HG03558 (cell line): Measurements from ENCODE around the gene ENGASE.

Experiments
- ATAC-seq: cut with Tn5 transposase; IDR thresholded peaks from one replicate; pipeline ENCODE4 v1.9.1; 2021; ENCODE audit warnings: moderate number of reproducible peaks; ENCODE audit not compliant: unreplicated experiment; ENCODE audit errors: extremely low read depth

ENGASE gene

GRCh38 chr17:79130536-79131273 is 56.1 kb downstream of the ENGASE start:
- no peak for ATAC-seq

- no peak for ATAC-seq
Observed at GRCh38 chr17:79131274-79131635, 56.6 kb downstream of the ENGASE start.

- no peak for ATAC-seq
Observed at GRCh38 chr17:79131701-79132100, 57.1 kb downstream of the ENGASE start.

- no peak for ATAC-seq
Observed at GRCh38 chr17:79132271-79133064, 57.8 kb downstream of the ENGASE start.

GRCh38 chr17:79133214-79133613 is 58.6 kb downstream of the ENGASE start:
- no peak for ATAC-seq

- ATAC-seq, result no peak
Observed at GRCh38 chr17:79133985-79134384, 59.4 kb downstream of the ENGASE start.

- ATAC-seq, result no peak
Observed at GRCh38 chr17:79135011-79135410, 60.4 kb downstream of the ENGASE start.

GRCh38 chr17:79135628-79136405 is 61.2 kb downstream of the ENGASE start:
- ATAC-seq, result no peak
